Loucy (cell line): ENCODE data around the gene HIGD1C.
"Not testable (repeated sequence)": the region's sequence is repeated elsewhere in the genome, so short reads cannot be mapped to it uniquely, and the experiment has no call there.

Experiments
- H2AFZ ChIP-seq: fragments of 200-600 bp; sonication (generic); 2 replicates; pipeline ENCODE4 v1.6.0; 2016; ENCODE audit warnings: antibody characterized with exemption, mild to moderate bottlenecking, low read length, moderate library complexity
- H3F3A ChIP-seq: fragments of 200-600 bp; 2 replicates; pipeline ENCODE4 v1.6.0; 2016; ENCODE audit warnings: antibody characterized with exemption, low read depth, mild to moderate bottlenecking
- H3K27me3 ChIP-seq: fragments of 200-600 bp; sonication (generic); 2 replicates; pipeline ENCODE4 v1.6.1; 2014; ENCODE audit warnings: low read length, mild to moderate bottlenecking; ENCODE audit not compliant: insufficient read depth, poor library complexity, severe bottlenecking
- H3K36me3 ChIP-seq: fragments of 200-600 bp; sonication (generic); 2 replicates; pipeline ENCODE4 v1.6.1; 2016; ENCODE audit warnings: low read length; ENCODE audit not compliant: insufficient read depth
- H3K4me1 ChIP-seq: fragments of 200-600 bp; sonication (generic); 2 replicates; pipeline ENCODE4 v1.5.1; 2014; ENCODE audit warnings: low read length, mild to moderate bottlenecking; ENCODE audit not compliant: insufficient read depth, poor library complexity, severe bottlenecking
- H3K4me2 ChIP-seq: fragments of 200-600 bp; sonication (generic); 2 replicates; pipeline ENCODE4 v1.6.0; 2014; ENCODE audit warnings: antibody characterized with exemption, low read length, low read depth, mild to moderate bottlenecking; ENCODE audit not compliant: poor library complexity, severe bottlenecking
- H3K4me3 ChIP-seq: fragments of 200-600 bp; sonication (generic); 2 replicates; pipeline ENCODE4 v1.5.1; 2014; ENCODE audit warnings: low read length, mild to moderate bottlenecking, mixed read lengths; ENCODE audit not compliant: poor library complexity, severe bottlenecking
- H3K79me2 ChIP-seq: fragments of 200-600 bp; sonication (generic); 2 replicates; pipeline ENCODE4 v1.6.1; 2014; ENCODE audit warnings: low read length; ENCODE audit not compliant: insufficient read depth
- H3K9ac ChIP-seq: fragments of 200-600 bp; sonication (generic); 2 replicates; pipeline ENCODE4 v1.6.0; 2014; ENCODE audit warnings: mild to moderate bottlenecking, low read depth, low read length, moderate library complexity; ENCODE audit not compliant: poor library complexity, severe bottlenecking
- H3K9me2 ChIP-seq: fragments of 200-600 bp; sonication (generic); replicated peaks from 2 replicates; pipeline ENCODE4 v1.6.1; 2016; ENCODE audit warnings: low read depth, low read length, mixed read lengths
- H3K9me3 ChIP-seq: fragments of 200-600 bp; sonication (generic); 2 replicates; pipeline ENCODE4 v1.6.1; 2014; ENCODE audit warnings: mild to moderate bottlenecking, antibody characterized with exemption, low read length, low read depth; ENCODE audit not compliant: insufficient read depth
- H4K20me1 ChIP-seq: fragments of 200-600 bp; sonication (generic); 2 replicates; pipeline ENCODE4 v1.6.0; 2014; ENCODE audit warnings: antibody characterized with exemption, low read length, mild to moderate bottlenecking; ENCODE audit not compliant: insufficient read depth, poor library complexity, severe bottlenecking
- CTCF ChIP-seq: fragments of 200-600 bp; sonication (generic); conservative IDR thresholded peaks from 2 replicates; pipeline ENCODE4 v1.5.1; 2014; ENCODE audit warnings: mild to moderate bottlenecking, antibody characterized with exemption, low read length
- EZH2phosphoT487 ChIP-seq: fragments of 200-600 bp; IDR thresholded peaks from 2 replicates; pipeline ENCODE4 v1.6.1; 2018; ENCODE audit warnings: antibody characterized with exemption, mild to moderate bottlenecking, moderate library complexity, borderline replicate concordance

Gene HIGD1C

GRCh38 chr12:50953047-50953446 is 703 bp downstream of the HIGD1C start:
- H3K27me3 ChIP-seq: no peaks in the 10 kb centered on the region
- H3K9ac ChIP-seq: no peak overlapping the region
- no peaks in the 10 kb centered on the region for H3K4me1 ChIP-seq
- TF ChIP-seq EZH2phosphoT487 (no peak), CTCF (no peak)
- H3K9me2 ChIP-seq: no peaks in the 10 kb centered on the region
- H3K36me3 ChIP-seq: no peaks in the 10 kb centered on the region
- no peak overlapping the region for H3K4me2 ChIP-seq
- H3F3A ChIP-seq: no peaks in the 10 kb centered on the region
- no peak overlapping the region for H3K4me3 ChIP-seq
- H4K20me1 ChIP-seq: no peaks in the 10 kb centered on the region
- H3K79me2 ChIP-seq: no peaks in the 10 kb centered on the region
- no peak overlapping the region for H2AFZ ChIP-seq
- H3K9me3 ChIP-seq: no peaks in the 10 kb centered on the region

GRCh38 chr12:50954789-50955188 is 2.4 kb downstream of the HIGD1C start:
- not testable (repeated sequence) for H4K20me1 ChIP-seq, H3K36me3 ChIP-seq, H3K4me3 ChIP-seq, H3K79me2 ChIP-seq, H3K9me2 ChIP-seq, H3K4me1 ChIP-seq, H3K9me3 ChIP-seq, H2AFZ ChIP-seq, H3K4me2 ChIP-seq, H3K27me3 ChIP-seq, H3K9ac ChIP-seq, H3F3A ChIP-seq

- Histone ChIP-seq H3K4me1 (no peaks in the 10 kb centered on the region), H3F3A (no peaks in the 10 kb centered on the region), H3K9ac (no peak overlapping the region), H3K79me2 (no peaks in the 10 kb centered on the region), H3K36me3 (no peaks in the 10 kb centered on the region), H3K4me2 (no peak overlapping the region), H3K27me3 (no peaks in the 10 kb centered on the region), H3K9me2 (no peaks in the 10 kb centered on the region), H3K9me3 (no peaks in the 10 kb centered on the region), H4K20me1 (no peaks in the 10 kb centered on the region), H2AFZ (no peak overlapping the region), H3K4me3 (no peak overlapping the region)
- TF ChIP-seq EZH2phosphoT487 (no peak), CTCF (no peak)
These were observed 2.9 kb downstream of the HIGD1C start for GRCh38 chr12:50955288-50955687.

- Histone ChIP-seq H3K79me2 (no peaks in the 10 kb centered on the region), H3K9me3 (no peaks in the 10 kb centered on the region), H3K4me2 (no peak overlapping the region), H3K27me3 (no peaks in the 10 kb centered on the region), H2AFZ (no peak overlapping the region), H3K9me2 (no peaks in the 10 kb centered on the region), H3K4me3 (no peak overlapping the region), H3K4me1 (no peaks in the 10 kb centered on the region), H4K20me1 (no peaks in the 10 kb centered on the region), H3F3A (no peaks in the 10 kb centered on the region), H3K9ac (no peak overlapping the region), H3K36me3 (no peaks in the 10 kb centered on the region)
- no peak for TF ChIP-seq EZH2phosphoT487
- TF ChIP-seq CTCF: no peak
These were observed 3.4 kb downstream of the HIGD1C start for GRCh38 chr12:50955697-50956096.
